KMS-11 (cell line): ENCODE data around the gene GBX1.

ENCODE experiments used
- H2AFZ ChIP-seq: fragments of 200-600 bp; sonication (generic); 2 replicates; pipeline ENCODE4 v1.6.1; 2016; ENCODE audit warnings: antibody characterized with exemption, mixed run types, low read depth
- H3K27ac ChIP-seq: fragments of 200-600 bp; sonication (generic); 2 replicates; pipeline ENCODE4 v1.6.1; 2016; ENCODE audit warnings: mild to moderate bottlenecking, mixed run types
- H3K27me3 ChIP-seq: fragments of 200-600 bp; sonication (generic); 2 replicates; pipeline ENCODE4 v1.6.1; 2017; ENCODE audit warnings: mild to moderate bottlenecking, low read depth, mixed run types, moderate library complexity; ENCODE audit not compliant: insufficient read depth
- H3K36me3 ChIP-seq: fragments of 200-600 bp; sonication (generic); 2 replicates; pipeline ENCODE4 v1.6.1; 2017; ENCODE audit warnings: mild to moderate bottlenecking, mixed run types; ENCODE audit not compliant: insufficient read depth
- H3K4me1 ChIP-seq: fragments of 200-600 bp; sonication (generic); 2 replicates; pipeline ENCODE4 v1.6.1; 2016; ENCODE audit warnings: mild to moderate bottlenecking, low read depth, mixed run types; ENCODE audit not compliant: poor library complexity, severe bottlenecking
- H3K4me2 ChIP-seq: fragments of 200-600 bp; sonication (generic); 2 replicates; pipeline ENCODE4 v1.7.0; 2016; ENCODE audit warnings: mild to moderate bottlenecking, mixed run types
- H3K4me3 ChIP-seq: fragments of 200-600 bp; sonication (generic); IDR thresholded peaks from 2 replicates; pipeline ENCODE4 v1.6.1; 2017; ENCODE audit warnings: low read depth, low read length, mixed read lengths; ENCODE audit not compliant: insufficient read depth
- H3K79me2 ChIP-seq: fragments of 200-600 bp; sonication (generic); 2 replicates; pipeline ENCODE4 v1.6.1; 2016; ENCODE audit warnings: low read depth, mixed run types; ENCODE audit not compliant: insufficient read depth
- H3K9ac ChIP-seq: fragments of 200-600 bp; sonication (generic); 2 replicates; pipeline ENCODE4 v1.6.1; 2016; ENCODE audit warnings: mild to moderate bottlenecking, mixed run types
- H4K20me1 ChIP-seq: fragments of 200-600 bp; sonication (generic); 2 replicates; pipeline ENCODE4 v1.6.1; 2016; ENCODE audit warnings: mild to moderate bottlenecking, mixed run types; ENCODE audit not compliant: insufficient read depth
- CTCF ChIP-seq: fragments of 200-600 bp; sonication (generic); conservative IDR thresholded peaks from 2 replicates; pipeline ENCODE4 v1.6.1; 2017; ENCODE audit warnings: low read depth, mild to moderate bottlenecking, antibody characterized with exemption, low read length, moderate library complexity, mixed read lengths

The GBX1 gene

GRCh38 chr7:151119902-151120301, 47.6 kb downstream of the GBX1 start:
- TF ChIP-seq CTCF: no peak
- peaks cover 11% of the 10 kb centered on the region; the same call in 1 of the 2 replicates for H3K36me3 ChIP-seq
- H3K27me3 ChIP-seq: no peaks in the 10 kb centered on the region
- no peaks in the 10 kb centered on the region for H4K20me1 ChIP-seq
- H2AFZ ChIP-seq: no peak overlapping the region
- no peaks in the 10 kb centered on the region for H3K4me1 ChIP-seq
- H3K4me3 ChIP-seq: no peak overlapping the region
- H3K4me2 ChIP-seq: no peak overlapping the region
- H3K79me2 ChIP-seq: no peaks in the 10 kb centered on the region
- no peak overlapping the region for H3K9ac ChIP-seq
- H3K27ac ChIP-seq: no peak overlapping the region

- Histone ChIP-seq H3K4me3 (no peak overlapping the region), H2AFZ (no peak overlapping the region), H3K27ac (no peak overlapping the region), H3K36me3 (peaks cover 8% of the 10 kb centered on the region; the same call in 1 of the 2 replicates), H3K79me2 (no peaks in the 10 kb centered on the region), H3K9ac (no peak overlapping the region), H4K20me1 (no peaks in the 10 kb centered on the region), H3K4me1 (no peaks in the 10 kb centered on the region), H3K4me2 (no peak overlapping the region), H3K27me3 (no peaks in the 10 kb centered on the region)
- TF ChIP-seq CTCF: no peak
Observed at GRCh38 chr7:151119055-151119415, 48.5 kb downstream of the GBX1 start.

- no peaks in the 10 kb centered on the region for H3K27me3 ChIP-seq
- H3K79me2 ChIP-seq: peaks cover 1% of the 10 kb centered on the region; the same call in 1 of the 2 replicates
- H4K20me1 ChIP-seq: no peaks in the 10 kb centered on the region
- no peak overlapping the region for H3K27ac ChIP-seq
- H2AFZ ChIP-seq: no peak overlapping the region
- H3K4me2 ChIP-seq: no peak overlapping the region
- H3K4me1 ChIP-seq: no peaks in the 10 kb centered on the region
- TF ChIP-seq CTCF: no peak
- no peak overlapping the region for H3K4me3 ChIP-seq
- peaks cover 5% of the 10 kb centered on the region; the same call in 1 of the 2 replicates for H3K36me3 ChIP-seq
- H3K9ac ChIP-seq: no peak overlapping the region
Observed at GRCh38 chr7:151118108-151119054, 49.1 kb downstream of the GBX1 start.

GRCh38 chr7:151117565-151117964, 49.9 kb downstream of the GBX1 start:
- H3K4me1 ChIP-seq: no peaks in the 10 kb centered on the region
- no peak for TF ChIP-seq CTCF
- H4K20me1 ChIP-seq: no peaks in the 10 kb centered on the region; the same call in 1 of the 2 replicates

More at GRCh38 chr7:151117565-151117964, 49.9 kb downstream of the GBX1 start:
- peaks cover 5% of the 10 kb centered on the region; the same call in 1 of the 2 replicates for H3K36me3 ChIP-seq
- H3K4me3 ChIP-seq: no peak overlapping the region
- no peak overlapping the region for H3K27ac ChIP-seq
- no peaks in the 10 kb centered on the region for H3K27me3 ChIP-seq
- H3K79me2 ChIP-seq: peaks cover 10% of the 10 kb centered on the region; the same call in 1 of the 2 replicates
- H3K9ac ChIP-seq: no peak overlapping the region
- H3K4me2 ChIP-seq: no peak overlapping the region
- H2AFZ ChIP-seq: no peak overlapping the region
